RWPE1 (cell line): Measurements from ENCODE around the gene ZNF462.

Experiments used
- CTCF ChIA-PET: fragments of 350-600 bp; sonication (Branson Sonifier 250); formaldehyde crosslinking; extraction: SDS; loops from one replicate; lab custom pipeline; 2021; lab: Yijun Ruan, JAX
- POLR2A ChIA-PET: fragments of 400-600 bp; formaldehyde crosslinking; extraction: SDS; loops from one replicate; lab custom pipeline; 2020; ENCODE audit warnings: antibody characterized with exemption; ENCODE audit not compliant: low non-redundant PET; lab: Yijun Ruan, JAX
- DNase-seq: peaks from one replicate; pipeline ENCODE4 v3.0.0; 2012; ENCODE audit warnings: low spot score
- H3K27ac ChIP-seq: fragments of 450-650 bp; 2 replicates; pipeline ENCODE4 v1.5.1; 2017
- CTCF ChIP-seq: fragments of 450-650 bp; conservative IDR thresholded peaks from 2 replicates; pipeline ENCODE4 v1.5.1; 2017; ENCODE audit warnings: low read depth, mild to moderate bottlenecking

Gene ZNF462, protein sequence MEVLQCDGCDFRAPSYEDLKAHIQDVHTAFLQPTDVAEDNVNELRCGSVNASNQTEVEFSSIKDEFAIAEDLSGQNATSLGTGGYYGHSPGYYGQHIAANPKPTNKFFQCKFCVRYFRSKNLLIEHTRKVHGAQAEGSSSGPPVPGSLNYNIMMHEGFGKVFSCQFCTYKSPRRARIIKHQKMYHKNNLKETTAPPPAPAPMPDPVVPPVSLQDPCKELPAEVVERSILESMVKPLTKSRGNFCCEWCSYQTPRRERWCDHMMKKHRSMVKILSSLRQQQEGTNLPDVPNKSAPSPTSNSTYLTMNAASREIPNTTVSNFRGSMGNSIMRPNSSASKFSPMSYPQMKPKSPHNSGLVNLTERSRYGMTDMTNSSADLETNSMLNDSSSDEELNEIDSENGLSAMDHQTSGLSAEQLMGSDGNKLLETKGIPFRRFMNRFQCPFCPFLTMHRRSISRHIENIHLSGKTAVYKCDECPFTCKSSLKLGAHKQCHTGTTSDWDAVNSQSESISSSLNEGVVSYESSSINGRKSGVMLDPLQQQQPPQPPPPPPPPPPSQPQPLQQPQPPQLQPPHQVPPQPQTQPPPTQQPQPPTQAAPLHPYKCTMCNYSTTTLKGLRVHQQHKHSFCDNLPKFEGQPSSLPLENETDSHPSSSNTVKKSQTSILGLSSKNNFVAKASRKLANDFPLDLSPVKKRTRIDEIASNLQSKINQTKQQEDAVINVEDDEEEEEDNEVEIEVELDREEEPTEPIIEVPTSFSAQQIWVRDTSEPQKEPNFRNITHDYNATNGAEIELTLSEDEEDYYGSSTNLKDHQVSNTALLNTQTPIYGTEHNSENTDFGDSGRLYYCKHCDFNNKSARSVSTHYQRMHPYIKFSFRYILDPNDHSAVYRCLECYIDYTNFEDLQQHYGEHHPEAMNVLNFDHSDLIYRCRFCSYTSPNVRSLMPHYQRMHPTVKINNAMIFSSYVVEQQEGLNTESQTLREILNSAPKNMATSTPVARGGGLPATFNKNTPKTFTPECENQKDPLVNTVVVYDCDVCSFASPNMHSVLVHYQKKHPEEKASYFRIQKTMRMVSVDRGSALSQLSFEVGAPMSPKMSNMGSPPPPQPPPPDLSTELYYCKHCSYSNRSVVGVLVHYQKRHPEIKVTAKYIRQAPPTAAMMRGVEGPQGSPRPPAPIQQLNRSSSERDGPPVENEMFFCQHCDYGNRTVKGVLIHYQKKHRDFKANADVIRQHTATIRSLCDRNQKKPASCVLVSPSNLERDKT (N-terminal part only)

DNA sequence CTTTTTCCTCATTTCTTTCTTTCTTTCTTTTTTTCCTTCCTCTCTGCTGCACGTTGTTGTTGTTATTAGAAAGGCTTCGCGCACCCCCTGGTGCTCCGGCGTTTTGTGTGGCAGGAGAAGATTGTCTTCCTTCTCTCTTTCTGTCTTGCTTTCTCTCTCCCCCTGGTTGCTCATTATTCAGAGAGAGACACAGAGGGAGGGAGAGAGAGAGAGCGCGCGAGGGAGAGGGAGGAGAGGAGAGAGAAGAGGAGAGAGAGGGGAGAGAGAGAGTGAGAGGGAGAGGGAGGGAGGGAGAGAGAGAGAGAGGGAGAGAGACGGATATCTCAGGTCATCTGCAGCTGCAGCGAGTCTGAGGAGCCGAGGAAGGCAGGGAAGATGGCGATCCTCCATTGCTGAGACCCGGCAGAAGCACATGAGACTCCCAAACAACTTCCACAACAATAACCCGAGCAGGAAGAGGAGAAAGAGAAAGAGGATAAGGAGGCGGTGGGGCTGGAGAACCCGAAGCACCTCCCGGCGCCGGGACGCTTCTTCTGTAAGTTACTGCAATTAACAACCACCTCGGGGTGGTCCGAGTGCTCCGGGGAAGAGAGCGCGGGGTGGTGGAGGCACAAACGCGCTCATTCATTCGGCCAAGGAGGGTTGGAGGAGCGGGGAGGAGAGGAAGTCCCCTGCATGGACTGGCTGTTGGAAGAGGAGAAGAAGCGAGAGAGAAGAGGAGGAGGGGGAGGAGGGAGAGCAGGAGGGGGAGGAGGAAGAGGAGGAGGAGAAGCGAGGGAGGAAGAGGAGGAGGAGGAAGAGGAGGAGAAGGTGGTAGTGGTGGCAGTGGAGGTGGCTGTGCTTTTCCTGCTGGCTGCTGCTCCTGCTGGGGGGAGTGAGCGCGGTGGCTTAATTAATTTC is at the start of gene ZNF462:
Gene ZNF462, plus strand, starts transcription at position 346 of the 900 bp plus-strand sequence. CDS start 60,218 bp downstream, outside the sequence.
- POLR2A ChIA-PET, result interaction anchor here (0.6 to 1.1 kb wide), 2 partner anchors 23 to 949 kb away, joined by 6 to 24 read pairs; no protein-coding TSS in a partner anchor
- DNase-seq, result peak; percentile 63
- TF ChIP-seq CTCF, result peak; percentile 59
- H3K27ac ChIP-seq, result peak within 1 kb of the TSS; percentile 88
- CTCF ChIA-PET, result interaction anchor here (0.5 to 1.1 kb wide), 6 partner anchors 52 to 192 kb away, joined by 3 to 4 read pairs (median 3); no protein-coding TSS in a partner anchor

DNA sequence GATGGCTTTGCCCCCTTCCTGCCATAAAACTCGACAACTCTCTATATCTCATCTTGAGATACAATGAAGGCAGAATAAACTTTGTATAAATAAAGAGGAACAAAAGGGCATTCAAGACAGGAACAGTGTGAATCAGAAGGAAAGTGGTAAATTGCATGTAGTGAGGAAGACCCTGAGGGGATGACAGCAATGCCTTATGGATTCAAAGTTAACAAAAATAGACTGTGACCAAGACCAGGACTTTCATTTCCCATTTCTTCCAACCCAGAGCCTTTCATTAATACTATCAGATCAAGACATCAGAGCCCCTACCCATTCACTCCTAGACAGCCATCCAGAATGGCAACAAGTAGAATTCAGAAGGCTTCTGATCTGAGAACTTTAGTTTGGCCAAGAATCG is 46.4 kb upstream of the ZNF462 start:
- ChIA-PET POLR2A (no interaction called here), CTCF (no interaction called here)
- no peak for TF ChIP-seq CTCF
- no peak for DNase-seq
- H3K27ac ChIP-seq, result no peak overlapping the region

GRCh38 chr9:106818034-106818433 is 44.9 kb upstream of the ZNF462 start:
- CTCF ChIA-PET, result no interaction called here
- no peak for TF ChIP-seq CTCF
- H3K27ac ChIP-seq, result no peak overlapping the region
- POLR2A ChIA-PET, result no interaction called here
- no peak for DNase-seq

DNA sequence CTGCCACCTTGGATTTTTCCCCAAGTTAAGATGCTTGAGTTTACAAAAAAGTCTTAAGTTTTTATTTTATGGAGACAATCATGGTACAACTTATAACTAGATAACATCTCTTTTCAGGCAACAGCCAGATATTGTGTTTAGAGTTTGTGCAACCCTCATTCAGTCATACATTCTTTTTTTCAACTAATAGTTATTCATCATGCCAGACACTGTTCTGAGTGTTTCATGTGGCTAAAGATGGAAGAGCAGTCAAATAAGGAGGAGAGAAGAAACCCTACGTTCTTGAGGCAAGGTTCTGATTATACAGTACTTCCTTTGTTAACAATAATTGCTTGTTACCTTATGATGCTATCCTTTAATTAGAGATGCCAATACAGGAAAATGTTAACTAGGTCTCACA is 42.1 kb upstream of the ZNF462 start:
- H3K27ac ChIP-seq, result no peak overlapping the region
- POLR2A ChIA-PET, result no interaction called here
- TF ChIP-seq CTCF, result no peak
- CTCF ChIA-PET, result no interaction called here
- no peak for DNase-seq

DNA sequence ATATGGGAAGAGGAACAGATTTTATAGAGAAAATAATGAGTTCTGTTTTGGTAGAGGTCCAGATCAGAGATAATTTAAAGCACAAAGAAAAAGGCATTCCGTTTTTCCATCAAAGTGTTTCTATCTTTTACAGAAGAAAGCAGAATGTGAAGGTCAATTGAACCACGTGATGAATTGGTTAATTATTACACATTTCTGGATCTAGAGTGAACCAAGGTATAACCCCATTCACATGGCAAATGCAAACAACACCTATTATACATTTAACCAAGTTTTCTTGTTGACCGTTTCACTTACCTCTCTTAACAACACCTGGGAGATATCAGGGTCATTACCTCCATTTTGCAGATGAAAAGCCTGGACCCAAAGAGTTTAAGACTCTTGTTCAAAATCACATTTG is 34.9 kb upstream of the ZNF462 start:
- POLR2A ChIA-PET, result no interaction called here
- TF ChIP-seq CTCF, result no peak
- CTCF ChIA-PET, result no interaction called here
- no peak for DNase-seq
- H3K27ac ChIP-seq, result no peak overlapping the region
